B cell (primary cell): Measurements from ENCODE around the gene NTNG1. TPM values are rescaled to one million over a fixed set of nuclear protein-coding genes. Genes with fewer than 3 reads are reported as not detected.

Experiments
- ATAC-seq: fragments of 200-7000 bp; cut with Tn5 transposase; one replicate; pipeline ENCODE4 v1.10.0; 2021; ENCODE audit warnings: low read depth, mild to moderate bottlenecking, moderate number of reproducible peaks, moderate library complexity
- CTCF ChIA-PET: fragments of 350-600 bp; sonication (Branson Sonifier 250); formaldehyde crosslinking; loops from one replicate; lab custom pipeline; 2021; ENCODE audit warnings: antibody characterized with exemption, inconsistent platforms; lab: Charles Lee
- POLR2A ChIA-PET: fragments of 350-600 bp; sonication (Branson Sonifier 250); formaldehyde crosslinking; loops from one replicate; lab custom pipeline; 2021; ENCODE audit warnings: antibody characterized with exemption; lab: Charles Lee
- DNase-seq: peaks from one replicate; pipeline ENCODE4 v3.0.0; 2013
- H2AFZ ChIP-seq: 2 replicates; pipeline ENCODE4 v1.6.1; 2012; ENCODE audit warnings: mild to moderate bottlenecking, low read depth, low read length; ENCODE audit not compliant: insufficient read depth, poor library complexity, severe bottlenecking
- H3K27ac ChIP-seq, 2 donors: 1 replicate in 1 of 2; 2 replicates in 1 of 2; pipeline ENCODE4 v1.5.1; 2012 to 2013; ENCODE audit warnings: low read length in 2 of 2, mild to moderate bottlenecking in 2 of 2, moderate library complexity in 1 of 2
- H3K27me3 ChIP-seq, 4 experiments: fragments of 200-600 bp in 1 of 4; sonication (generic) in 1 of 4; replicated peaks in 1 of 4; 1 replicate in 2 of 4; 2 replicates in 2 of 4; pipeline versions ENCODE4 v1.6.1 to v1.7.0; 2013 to 2016; ENCODE audit warnings: low read length in 3 of 4, mild to moderate bottlenecking in 2 of 4, mixed read lengths in 1 of 4, moderate library complexity in 1 of 4; ENCODE audit not compliant: insufficient read depth in 4 of 4, control insufficient read depth in 3 of 4; ENCODE audit errors: control extremely low read depth in 1 of 4
- H3K36me3 ChIP-seq, 2 experiments: replicated peaks in 1 of 2; 1 replicate in 1 of 2; 2 replicates in 1 of 2; pipeline versions ENCODE4 v1.6.1 to v1.7.1; 2013; ENCODE audit warnings: low read length in 1 of 2; ENCODE audit not compliant: insufficient read depth in 2 of 2, control insufficient read depth in 1 of 2; ENCODE audit errors: control extremely low read depth in 1 of 2, extremely low read depth in 1 of 2
- H3K4me1 ChIP-seq, 2 donors: fragments of 200-600 bp in 1 of 2; sonication (generic) in 1 of 2; 1 replicate in 1 of 2; 2 replicates in 1 of 2; pipeline versions ENCODE4 v1.5.1 to v1.6.1; 2013 to 2017; ENCODE audit warnings: low read length in 2 of 2; ENCODE audit not compliant: control insufficient read depth in 2 of 2, insufficient read depth in 2 of 2
- H3K4me2 ChIP-seq: replicated peaks from 2 replicates; pipeline ENCODE3; 2012; ENCODE audit warnings: mild to moderate bottlenecking, low read depth, low read length; ENCODE audit not compliant: poor library complexity, severe bottlenecking
- H3K4me3 ChIP-seq, 5 experiments: fragments of 200-600 bp in 1 of 5; sonication (generic) in 1 of 5; 1 replicate in 3 of 5; 2 replicates in 2 of 5; pipeline versions ENCODE4 v1.5.1 to v1.7.0; 2011 to 2016; ENCODE audit warnings: low read length in 4 of 5, mild to moderate bottlenecking in 4 of 5, low read depth in 2 of 5, control low read depth in 1 of 5, moderate library complexity in 1 of 5; ENCODE audit not compliant: insufficient read depth in 1 of 5; ENCODE audit errors: control extremely low read depth in 1 of 5, extremely low read depth in 1 of 5
- H3K79me2 ChIP-seq: fragments of 200-600 bp; sonication (generic); one replicate; pipeline ENCODE4 v1.6.0; 2016; ENCODE audit warnings: low read length; ENCODE audit not compliant: control insufficient read depth, insufficient read depth
- H3K9ac ChIP-seq: fragments of 200-600 bp; sonication (generic); 2 replicates; pipeline ENCODE4 v1.6.1; 2017; ENCODE audit warnings: mild to moderate bottlenecking, low read length, moderate library complexity
- H3K9me3 ChIP-seq, 3 donors: one replicate each; pipeline versions ENCODE4 v1.6.1 to v1.7.1; 2013; ENCODE audit warnings: low read length in 2 of 3; ENCODE audit not compliant: control insufficient read depth in 2 of 3, insufficient read depth in 1 of 3; ENCODE audit errors: control extremely low read depth in 1 of 3
- H4K20me1 ChIP-seq: 2 replicates; pipeline ENCODE4 v1.6.0; 2012; ENCODE audit warnings: mild to moderate bottlenecking, low read length; ENCODE audit not compliant: insufficient read depth, control insufficient read depth, poor library complexity, severe bottlenecking
- H3K27ac Mint-ChIP-seq: one replicate; pipeline ENCODE4 v1.8.0; 2021; ENCODE audit warnings: mixed read lengths
- H3K27me3 Mint-ChIP-seq: one replicate; pipeline ENCODE4 v1.8.0; 2021; ENCODE audit warnings: mixed read lengths
- H3K4me1 Mint-ChIP-seq: one replicate; pipeline ENCODE4 v1.8.0; 2021; ENCODE audit warnings: mixed read lengths
- H3K4me3 Mint-ChIP-seq: one replicate; pipeline ENCODE4 v1.8.0; 2021; ENCODE audit warnings: mixed read lengths
- H3K9me3 Mint-ChIP-seq: one replicate; pipeline ENCODE4 v1.8.0; 2022; ENCODE audit warnings: mixed read lengths; ENCODE audit not compliant: insufficient read depth
- CTCF ChIP-seq: fragments of 200-600 bp; IDR thresholded peaks from one replicate; pipeline ENCODE4 v1.8.0; 2022; ENCODE audit warnings: antibody characterized with exemption, mild to moderate bottlenecking
- EZH2 ChIP-seq: IDR thresholded peaks from 2 replicates; pipeline ENCODE4 v1.6.1; 2012; ENCODE audit warnings: borderline replicate concordance, low read depth, mild to moderate bottlenecking, moderate library complexity, low read length; ENCODE audit not compliant: insufficient read depth, poor library complexity, severe bottlenecking
- WGBS: methylation state at CpG from one replicate; pipeline ENCODE4 v1.1.5; 2013; ENCODE audit warnings: missing lambda C conversion rate; ENCODE audit not compliant: insufficient coverage; 5-methylcytosine and 5-hydroxymethylcytosine counted together
- intact Hi-C: fragments of 100-400 bp; cut with micrococcal nuclease; formaldehyde crosslinking; loops from one replicate; pipeline ENCODE4 v1.10.0; 2022
- polyA plus RNA-seq: library from polyadenylated mRNA; depleted of rRNA; stranded (reverse); fragments of >200 nt; gene quantifications from 2 replicates; pipeline ENCODE4 v1.2.3, GENCODE V29; 2012
- total RNA-seq, 2 donors: library from RNA; stranded (reverse); fragments of 120-200 nt in 1 of 2; gene quantifications; 1 replicate in 1 of 2; 2 replicates in 1 of 2; pipeline versions ENCODE4 v1.2.3 to v1.2.4, GENCODE V29; 2013 to 2022

The NTNG1 gene
- total and polyA plus RNA-seq, 2 donors (not counting 1 experiment from before 2014, with no cell fraction given), result 2.8 to 3.7 TPM

GRCh38 chr1:107251839-107252238 is 111.0 kb downstream of the NTNG1 start:
- Mint-ChIP-seq H3K27ac (peak overlapping the region; percentile 51), H3K9me3 (no peaks in the 10 kb centered on the region), H3K4me1 (peaks cover 62% of the 10 kb centered on the region), H3K4me3 (peak overlapping the region; percentile 32), H3K27me3 (no peaks in the 10 kb centered on the region)
- Histone ChIP-seq H3K27me3 (no peaks in the 10 kb centered on the region), H3K9me3 (no peaks in the 10 kb centered on the region), H2AFZ (no peak overlapping the region), H3K79me2 (no peaks in the 10 kb centered on the region), H3K4me1 (peaks cover 19 to 52% of the 10 kb centered on the region in 2 donors), H3K4me3 (no peak overlapping the region), H3K9ac (no peak overlapping the region), H3K4me2 (peak overlapping the region; percentile 6), H3K27ac (no peak overlapping the region), H4K20me1 (no peaks in the 10 kb centered on the region), H3K36me3 (no peaks in the 10 kb centered on the region)
- intact Hi-C loops, result loop anchor here (5.0 kb wide), 1 partner anchor 110 kb away; the partner anchor contains the start of gene NTNG1
- no CpG with 5 or more reads among the region's 2 CpGs for WGBS
- DNase-seq (peak; percentile 17), ATAC-seq (peak; percentile 48)
- ChIA-PET POLR2A (no interaction called here), CTCF (interaction anchor here (3.2 kb wide), 1 partner anchor 25 kb away, joined by 9 read pairs; no protein-coding TSS in a partner anchor)
- TF ChIP-seq EZH2 (no peak), CTCF (no peak)

GRCh38 chr1:107252271-107252670 is 111.4 kb downstream of the NTNG1 start:
- no peak overlapping the region for H2AFZ ChIP-seq
- no peak overlapping the region for H3K27ac ChIP-seq
- no peak overlapping the region for H3K9ac ChIP-seq
- H4K20me1 ChIP-seq, result no peaks in the 10 kb centered on the region
- H3K9me3 Mint-ChIP-seq, result no peaks in the 10 kb centered on the region
- peak overlapping the region; percentile 32 for H3K4me3 Mint-ChIP-seq
- CTCF ChIA-PET, result interaction anchor here (3.2 kb wide), 1 partner anchor 25 kb away, joined by 9 read pairs; no protein-coding TSS in a partner anchor
- DNase-seq (peak; percentile 28), ATAC-seq (peak; percentile 68)
- POLR2A ChIA-PET, result no interaction called here
- WGBS, result 60% methylated on average over 2 of the region's 2 CpGs
- H3K9me3 ChIP-seq, result no peaks in the 10 kb centered on the region
- no peaks in the 10 kb centered on the region for H3K36me3 ChIP-seq
- peaks cover 19 to 50% of the 10 kb centered on the region in 2 donors for H3K4me1 ChIP-seq
- H3K4me1 Mint-ChIP-seq, result peaks cover 58% of the 10 kb centered on the region
- intact Hi-C loops, result loop anchor here (5.0 kb wide), 1 partner anchor 110 kb away; the partner anchor contains the start of gene NTNG1
- no peaks in the 10 kb centered on the region for H3K27me3 ChIP-seq
- no peak overlapping the region for H3K4me3 ChIP-seq
- no peaks in the 10 kb centered on the region for H3K27me3 Mint-ChIP-seq
- H3K4me2 ChIP-seq, result peak overlapping the region; percentile 6
- no peak for TF ChIP-seq EZH2
- peak overlapping the region; percentile 51 for H3K27ac Mint-ChIP-seq
- H3K79me2 ChIP-seq, result no peaks in the 10 kb centered on the region
